KMS-11 (cell line): ENCODE data around the gene TCF4.

Source experiments
- H2AFZ ChIP-seq: fragments of 200-600 bp; sonication (generic); 2 replicates; pipeline ENCODE4 v1.6.1; 2016; ENCODE audit warnings: antibody characterized with exemption, mixed run types, low read depth
- H3K27ac ChIP-seq: fragments of 200-600 bp; sonication (generic); 2 replicates; pipeline ENCODE4 v1.6.1; 2016; ENCODE audit warnings: mild to moderate bottlenecking, mixed run types
- H3K27me3 ChIP-seq: fragments of 200-600 bp; sonication (generic); 2 replicates; pipeline ENCODE4 v1.6.1; 2017; ENCODE audit warnings: mild to moderate bottlenecking, low read depth, mixed run types, moderate library complexity; ENCODE audit not compliant: insufficient read depth
- H3K36me3 ChIP-seq: fragments of 200-600 bp; sonication (generic); 2 replicates; pipeline ENCODE4 v1.6.1; 2017; ENCODE audit warnings: mild to moderate bottlenecking, mixed run types; ENCODE audit not compliant: insufficient read depth
- H3K4me1 ChIP-seq: fragments of 200-600 bp; sonication (generic); 2 replicates; pipeline ENCODE4 v1.6.1; 2016; ENCODE audit warnings: mild to moderate bottlenecking, low read depth, mixed run types; ENCODE audit not compliant: poor library complexity, severe bottlenecking
- H3K4me2 ChIP-seq: fragments of 200-600 bp; sonication (generic); 2 replicates; pipeline ENCODE4 v1.7.0; 2016; ENCODE audit warnings: mild to moderate bottlenecking, mixed run types
- H3K4me3 ChIP-seq: fragments of 200-600 bp; sonication (generic); IDR thresholded peaks from 2 replicates; pipeline ENCODE4 v1.6.1; 2017; ENCODE audit warnings: low read depth, low read length, mixed read lengths; ENCODE audit not compliant: insufficient read depth
- H3K79me2 ChIP-seq: fragments of 200-600 bp; sonication (generic); 2 replicates; pipeline ENCODE4 v1.6.1; 2016; ENCODE audit warnings: low read depth, mixed run types; ENCODE audit not compliant: insufficient read depth
- H3K9ac ChIP-seq: fragments of 200-600 bp; sonication (generic); 2 replicates; pipeline ENCODE4 v1.6.1; 2016; ENCODE audit warnings: mild to moderate bottlenecking, mixed run types
- H4K20me1 ChIP-seq: fragments of 200-600 bp; sonication (generic); 2 replicates; pipeline ENCODE4 v1.6.1; 2016; ENCODE audit warnings: mild to moderate bottlenecking, mixed run types; ENCODE audit not compliant: insufficient read depth
- CTCF ChIP-seq: fragments of 200-600 bp; sonication (generic); conservative IDR thresholded peaks from 2 replicates; pipeline ENCODE4 v1.6.1; 2017; ENCODE audit warnings: low read depth, mild to moderate bottlenecking, antibody characterized with exemption, low read length, moderate library complexity, mixed read lengths

Gene TCF4

DNA sequence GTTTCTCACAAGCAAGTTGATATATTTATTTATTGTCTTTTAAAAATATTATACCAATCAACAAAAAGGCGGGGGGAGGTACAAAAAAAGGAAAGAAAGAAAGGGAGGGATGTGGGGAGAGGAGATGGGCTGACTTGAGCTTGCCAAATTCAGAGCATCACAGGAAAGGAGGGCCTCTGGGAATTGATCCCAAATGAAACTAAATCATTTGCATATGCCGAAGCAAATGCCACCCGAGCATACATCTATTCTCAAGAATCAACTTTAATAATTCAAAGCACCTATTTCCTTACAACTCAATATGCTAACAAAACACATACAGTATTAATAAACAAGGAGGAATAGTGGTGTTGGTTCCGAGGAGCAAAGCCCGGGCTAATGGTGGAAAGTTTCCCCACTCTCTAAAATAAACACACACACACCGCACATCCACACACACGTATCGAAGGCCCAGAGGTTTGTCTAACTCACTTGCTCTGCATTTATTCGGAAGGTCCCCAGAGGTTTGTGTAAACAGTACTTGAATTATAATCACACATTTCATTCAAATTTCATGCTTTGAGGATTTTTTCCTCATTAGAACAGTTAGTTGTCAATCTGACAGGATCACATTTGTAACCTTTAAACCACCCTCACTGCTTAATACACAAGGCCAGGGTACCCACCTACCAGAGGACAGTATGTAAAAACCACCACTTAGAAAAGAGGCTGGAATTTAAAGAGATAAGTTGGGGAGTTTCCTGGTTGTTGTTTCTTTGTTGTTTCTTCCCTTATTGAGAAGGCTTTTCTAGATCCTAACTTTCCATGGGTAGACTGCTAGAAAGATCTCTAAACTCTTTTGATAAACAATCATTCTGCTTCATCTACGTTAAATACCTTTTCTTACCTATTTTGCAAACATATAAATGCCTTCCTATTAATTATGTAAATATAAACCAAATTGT is 264.7 kb downstream of the TCF4 start:
- no peaks in the 10 kb centered on the region for H4K20me1 ChIP-seq
- no peaks in the 10 kb centered on the region for H3K36me3 ChIP-seq
- TF ChIP-seq CTCF, result no peak
- H3K4me2 ChIP-seq, result peak overlapping the region; percentile 100
- H3K27me3 ChIP-seq, result no peaks in the 10 kb centered on the region
- no peak overlapping the region for H2AFZ ChIP-seq
- peak overlapping the region; percentile 91 for H3K9ac ChIP-seq
- peaks cover 49% of the 10 kb centered on the region for H3K4me1 ChIP-seq
- H3K27ac ChIP-seq, result peak overlapping the region; percentile 91
- peak overlapping the region; percentile 40 for H3K4me3 ChIP-seq
- H3K79me2 ChIP-seq, result peaks cover 93% of the 10 kb centered on the region

DNA sequence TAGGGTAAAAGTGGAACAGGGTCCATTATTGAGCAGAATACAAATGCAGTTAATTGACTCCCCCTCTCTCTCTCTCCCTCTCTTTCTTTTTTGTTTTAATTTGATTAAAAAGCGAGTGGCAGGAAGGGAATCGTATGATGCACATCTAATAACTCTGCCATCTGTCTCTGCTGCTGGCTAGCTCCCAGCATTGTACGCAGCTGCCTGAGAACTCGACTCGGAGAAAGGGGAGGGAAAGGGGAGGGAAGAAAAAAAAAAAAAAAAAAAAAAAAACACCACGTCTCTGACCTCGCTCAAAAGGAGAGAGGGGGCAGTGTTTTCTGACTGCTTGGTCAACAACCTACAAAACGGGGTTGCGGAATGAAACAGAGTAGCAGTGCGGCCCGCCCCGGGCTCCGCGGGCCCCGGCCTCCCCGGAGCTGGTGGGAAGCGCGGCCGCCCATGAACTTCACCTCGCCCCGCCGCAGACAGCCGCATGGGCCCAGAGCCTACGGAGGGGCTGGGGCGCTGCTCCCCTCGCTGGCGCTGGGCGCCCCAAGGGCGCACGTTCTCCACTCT is 265.7 kb downstream of the TCF4 start:
- no peaks in the 10 kb centered on the region for H3K36me3 ChIP-seq
- TF ChIP-seq CTCF, result 0 out of 2 replicates have a peak, but pooled peaks have one; percentile 28
- H4K20me1 ChIP-seq, result no peaks in the 10 kb centered on the region
- H3K4me3 ChIP-seq, result peak overlapping the region; percentile 33
- peaks cover 96% of the 10 kb centered on the region for H3K79me2 ChIP-seq
- peak overlapping the region; percentile 100 for H3K4me2 ChIP-seq
- H3K27ac ChIP-seq, result peak overlapping the region; percentile 91
- no peak overlapping the region for H2AFZ ChIP-seq
- H3K9ac ChIP-seq, result peak overlapping the region; percentile 91
- H3K27me3 ChIP-seq, result no peaks in the 10 kb centered on the region
- peaks cover 39% of the 10 kb centered on the region for H3K4me1 ChIP-seq

DNA sequence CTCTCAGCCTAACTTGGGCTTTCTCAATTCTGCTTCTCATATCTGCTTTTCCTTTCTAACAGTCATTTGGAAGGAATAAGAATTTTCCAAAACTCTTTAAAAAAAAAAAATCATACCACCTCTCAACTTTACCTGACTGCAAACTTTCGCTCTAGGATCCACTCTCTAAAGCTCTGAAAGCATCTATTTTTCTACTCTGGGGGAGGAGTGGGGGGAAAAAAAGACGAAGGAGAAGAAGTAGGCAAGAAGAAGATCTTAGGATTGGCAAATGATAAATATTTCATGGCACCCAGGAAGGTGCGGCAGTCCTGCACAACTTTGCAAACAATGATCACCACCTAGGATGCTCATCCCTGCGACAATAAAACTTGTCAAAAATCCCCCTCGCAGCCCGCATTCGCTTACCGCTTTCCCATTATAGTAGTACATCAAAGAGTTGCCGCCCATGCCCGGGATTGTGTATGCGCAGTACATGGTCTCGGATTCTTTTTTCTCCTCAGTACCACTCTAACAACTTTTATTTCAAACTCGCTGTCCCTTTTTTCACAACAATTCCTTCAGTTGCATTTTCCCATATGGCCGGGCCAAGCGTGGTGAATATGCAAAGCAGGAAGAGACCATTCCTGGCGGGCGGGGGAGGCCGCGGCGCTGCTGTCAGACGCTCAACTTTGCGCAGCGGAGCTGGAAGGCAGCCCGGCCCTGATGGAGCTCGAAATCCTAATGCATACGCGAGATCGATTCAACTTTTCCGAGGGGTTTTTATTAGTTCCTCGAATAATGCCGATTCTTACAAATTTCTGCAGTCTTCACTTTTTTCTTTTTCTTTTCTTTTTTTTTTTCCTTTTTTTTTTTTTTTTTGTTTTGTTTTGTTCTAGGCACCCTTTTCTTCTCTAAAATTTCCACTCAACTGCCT is 266.5 kb downstream of the TCF4 start:
- Histone ChIP-seq H3K27ac (peak overlapping the region; percentile 91), H4K20me1 (no peaks in the 10 kb centered on the region), H3K4me2 (peak overlapping the region; percentile 100), H3K9ac (peak overlapping the region; percentile 91), H3K4me1 (peaks cover 34% of the 10 kb centered on the region), H3K79me2 (peaks cover 96% of the 10 kb centered on the region), H3K4me3 (no peak overlapping the region), H2AFZ (no peak overlapping the region), H3K36me3 (no peaks in the 10 kb centered on the region), H3K27me3 (no peaks in the 10 kb centered on the region)
- TF ChIP-seq CTCF, result no peak

DNA sequence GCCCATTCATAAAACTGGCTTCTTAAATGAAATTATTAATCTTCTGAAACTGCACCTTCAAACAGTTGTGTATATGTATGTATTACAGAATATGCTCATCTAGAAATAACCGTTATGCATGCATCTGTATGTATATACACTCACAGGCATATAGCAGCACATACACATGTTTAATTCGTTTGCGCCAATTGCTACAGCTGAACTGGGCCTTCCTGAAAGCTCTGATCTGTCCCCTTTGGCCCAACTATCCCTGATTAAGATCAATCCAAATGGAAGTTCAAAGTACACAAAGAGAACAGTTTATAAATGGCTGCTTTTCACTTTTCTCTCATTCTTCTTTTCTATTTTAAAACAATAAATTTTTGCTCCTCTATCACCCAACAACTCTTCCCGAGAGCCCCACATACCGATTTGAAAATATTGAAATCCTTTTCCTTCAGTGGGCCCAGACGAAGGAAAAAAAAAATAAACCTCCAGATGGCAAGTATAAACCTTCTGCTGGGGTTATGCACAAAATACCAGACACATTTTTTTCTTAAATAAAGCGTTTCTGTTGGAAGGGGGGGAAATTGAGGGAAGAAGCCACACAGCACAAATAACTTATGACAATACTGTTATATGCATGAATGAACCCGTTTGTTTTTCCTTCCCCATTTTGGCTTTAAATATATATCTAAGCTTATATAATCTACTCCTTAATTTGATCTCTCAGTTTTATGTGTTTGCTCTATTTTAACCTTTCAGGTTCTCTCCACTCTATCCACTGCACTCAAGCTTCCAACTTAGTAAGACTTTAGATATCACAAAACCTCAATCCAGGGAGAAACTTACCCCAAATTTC is 267.3 kb downstream of the TCF4 start:
- peak overlapping the region; percentile 91 for H3K9ac ChIP-seq
- TF ChIP-seq CTCF, result no peak

More for the DNA sequence above, 267.3 kb downstream of the TCF4 start:
- Histone ChIP-seq H3K27ac (peak overlapping the region; percentile 91), H3K4me1 (peaks cover 33% of the 10 kb centered on the region), H3K36me3 (no peaks in the 10 kb centered on the region), H3K79me2 (peaks cover 97% of the 10 kb centered on the region), H4K20me1 (no peaks in the 10 kb centered on the region), H3K4me2 (peak overlapping the region; percentile 100), H3K27me3 (no peaks in the 10 kb centered on the region), H2AFZ (no peak overlapping the region), H3K4me3 (no peak overlapping the region)
